Smooth muscle cell (in vitro differentiated cells): ENCODE results near the gene DDC. TPM values are rescaled to one million over a fixed set of nuclear protein-coding genes. Genes with fewer than 3 reads are reported as not detected.

Experiments used
- DNase-seq: peaks from one replicate; lab custom pipeline; 2025; ENCODE audit not compliant: unreplicated experiment; lab: John Stamatoyannopoulos, UW
- H2AFZ ChIP-seq: fragments of 200-600 bp; sonication (generic); 2 replicates; pipeline ENCODE4 v1.6.0; 2016; ENCODE audit warnings: antibody characterized with exemption, low read depth, mild to moderate bottlenecking
- H3F3A ChIP-seq: fragments of 200-600 bp; sonication (generic); 2 replicates; pipeline ENCODE4 v1.6.0; 2017; ENCODE audit warnings: antibody characterized with exemption, low read depth
- H3K27ac ChIP-seq: fragments of 200-600 bp; sonication (generic); 2 replicates; pipeline ENCODE4 v1.5.1; 2016; ENCODE audit warnings: low read depth, mild to moderate bottlenecking
- H3K27me3 ChIP-seq: fragments of 200-600 bp; sonication (generic); 2 replicates; pipeline ENCODE4 v1.6.1; 2016; ENCODE audit warnings: low read depth, mild to moderate bottlenecking
- H3K36me3 ChIP-seq: fragments of 200-600 bp; sonication (generic); 2 replicates; pipeline ENCODE4 v1.5.1; 2016; ENCODE audit warnings: low read depth
- H3K4me1 ChIP-seq: fragments of 200-600 bp; sonication (generic); 2 replicates; pipeline ENCODE4 v1.5.1; 2016; ENCODE audit warnings: low read depth
- H3K4me2 ChIP-seq: fragments of 200-600 bp; sonication (generic); 2 replicates; pipeline ENCODE4 v1.6.0; 2016; ENCODE audit warnings: mild to moderate bottlenecking
- H3K4me3 ChIP-seq: fragments of 200-600 bp; sonication (generic); 2 replicates; pipeline ENCODE4 v1.5.1; 2016; ENCODE audit warnings: mild to moderate bottlenecking
- H3K79me2 ChIP-seq: fragments of 200-600 bp; sonication (generic); 2 replicates; pipeline ENCODE4 v1.6.0; 2016; ENCODE audit warnings: low read depth, mild to moderate bottlenecking
- H3K9ac ChIP-seq: fragments of 200-600 bp; sonication (generic); 2 replicates; pipeline ENCODE4 v1.6.0; 2016; ENCODE audit warnings: low read depth
- H3K9me3 ChIP-seq: fragments of 200-600 bp; sonication (generic); replicated peaks from 2 replicates; pipeline ENCODE4 v1.5.1; 2016; ENCODE audit warnings: low read depth
- H4K20me1 ChIP-seq: fragments of 200-600 bp; sonication (generic); 2 replicates; pipeline ENCODE4 v1.6.0; 2016; ENCODE audit warnings: low read depth
- WGBS: methylation state at CpG from one replicate; pipeline ENCODE4 v1.1.7; 2016; ENCODE audit warnings: low lambda C conversion rate; 5-methylcytosine and 5-hydroxymethylcytosine counted together
- polyA plus RNA-seq: library from polyadenylated mRNA; unstranded; fragments of >200 nt; fragmentation: Nextera tagmentation; extraction: Ambion mirVana; gene quantifications from 2 replicates; pipeline ENCODE4 v1.2.1, GENCODE V29; 2016
- total RNA-seq: library from RNA; depleted of rRNA; stranded (reverse); fragments of >200 nt; gene quantifications from 2 replicates; pipeline ENCODE4 v1.2.3, GENCODE V29; 2014
- TF ChIP-seq, protein P1 (sequence below): fragments of 200-600 bp; sonication (generic); IDR thresholded peaks from 2 replicates; pipeline ENCODE4 v1.5.1; 2017; ENCODE audit warnings: borderline replicate concordance, mild to moderate bottlenecking, antibody characterized with exemption; ENCODE audit not compliant: insufficient read depth, poor library complexity, severe bottlenecking

The DDC gene
- total and polyA plus RNA-seq, 2 experiments from 2014 or later = not detected

- DNase-seq = no peak
- no peaks in the 10 kb centered on the region for H3K36me3 ChIP-seq
- TF ChIP-seq, protein P1, sequence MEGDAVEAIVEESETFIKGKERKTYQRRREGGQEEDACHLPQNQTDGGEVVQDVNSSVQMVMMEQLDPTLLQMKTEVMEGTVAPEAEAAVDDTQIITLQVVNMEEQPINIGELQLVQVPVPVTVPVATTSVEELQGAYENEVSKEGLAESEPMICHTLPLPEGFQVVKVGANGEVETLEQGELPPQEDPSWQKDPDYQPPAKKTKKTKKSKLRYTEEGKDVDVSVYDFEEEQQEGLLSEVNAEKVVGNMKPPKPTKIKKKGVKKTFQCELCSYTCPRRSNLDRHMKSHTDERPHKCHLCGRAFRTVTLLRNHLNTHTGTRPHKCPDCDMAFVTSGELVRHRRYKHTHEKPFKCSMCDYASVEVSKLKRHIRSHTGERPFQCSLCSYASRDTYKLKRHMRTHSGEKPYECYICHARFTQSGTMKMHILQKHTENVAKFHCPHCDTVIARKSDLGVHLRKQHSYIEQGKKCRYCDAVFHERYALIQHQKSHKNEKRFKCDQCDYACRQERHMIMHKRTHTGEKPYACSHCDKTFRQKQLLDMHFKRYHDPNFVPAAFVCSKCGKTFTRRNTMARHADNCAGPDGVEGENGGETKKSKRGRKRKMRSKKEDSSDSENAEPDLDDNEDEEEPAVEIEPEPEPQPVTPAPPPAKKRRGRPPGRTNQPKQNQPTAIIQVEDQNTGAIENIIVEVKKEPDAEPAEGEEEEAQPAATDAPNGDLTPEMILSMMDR = no peak
- H4K20me1 ChIP-seq = no peaks in the 10 kb centered on the region
- H2AFZ ChIP-seq = no peak overlapping the region
- no peaks in the 10 kb centered on the region for H3F3A ChIP-seq
- H3K79me2 ChIP-seq = no peaks in the 10 kb centered on the region
- H3K4me3 ChIP-seq = no peak overlapping the region
- no peaks in the 10 kb centered on the region for H3K27me3 ChIP-seq
- no peak overlapping the region for H3K27ac ChIP-seq
- H3K9ac ChIP-seq = no peak overlapping the region
- 95% methylated on average over 12 of the region's 12 CpGs for WGBS
- no peaks in the 10 kb centered on the region for H3K4me1 ChIP-seq
- no peaks in the 10 kb centered on the region for H3K9me3 ChIP-seq
- no peak overlapping the region for H3K4me2 ChIP-seq
Measured at GRCh38 chr7:50504646-50505546, 60.3 kb downstream of the DDC start.

DNA sequence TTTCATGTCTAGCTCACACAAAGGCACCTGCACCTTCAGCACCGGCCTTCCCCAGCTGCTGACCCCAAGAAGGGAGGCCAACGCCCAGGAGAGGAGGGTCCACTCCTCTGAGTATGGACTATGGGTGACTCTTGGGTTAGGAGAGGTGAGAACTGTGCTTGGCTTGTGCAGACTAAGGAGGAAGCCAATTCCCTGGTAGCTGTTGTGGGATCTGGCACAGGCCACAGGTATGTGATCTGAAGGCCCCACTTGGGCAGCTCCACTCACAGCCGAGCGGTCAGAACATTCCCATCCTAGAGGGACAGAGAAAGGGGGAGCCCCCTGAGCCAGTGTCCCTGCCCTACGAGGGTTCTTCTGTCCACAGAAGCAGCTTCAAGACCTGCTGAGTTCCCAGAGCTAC lies 62.3 kb downstream of the DDC start:
- Histone ChIP-seq H3K4me1 (no peaks in the 10 kb centered on the region), H3K27ac (no peak overlapping the region), H4K20me1 (no peaks in the 10 kb centered on the region), H2AFZ (no peak overlapping the region), H3K9ac (no peak overlapping the region), H3F3A (no peaks in the 10 kb centered on the region), H3K36me3 (no peaks in the 10 kb centered on the region), H3K27me3 (no peaks in the 10 kb centered on the region), H3K9me3 (no peaks in the 10 kb centered on the region), H3K4me3 (no peak overlapping the region), H3K79me2 (no peaks in the 10 kb centered on the region), H3K4me2 (no peak overlapping the region)
- DNase-seq = no peak
- TF ChIP-seq, protein P1 = no peak
- 82% methylated on average over 5 of the region's 5 CpGs for WGBS

DNA sequence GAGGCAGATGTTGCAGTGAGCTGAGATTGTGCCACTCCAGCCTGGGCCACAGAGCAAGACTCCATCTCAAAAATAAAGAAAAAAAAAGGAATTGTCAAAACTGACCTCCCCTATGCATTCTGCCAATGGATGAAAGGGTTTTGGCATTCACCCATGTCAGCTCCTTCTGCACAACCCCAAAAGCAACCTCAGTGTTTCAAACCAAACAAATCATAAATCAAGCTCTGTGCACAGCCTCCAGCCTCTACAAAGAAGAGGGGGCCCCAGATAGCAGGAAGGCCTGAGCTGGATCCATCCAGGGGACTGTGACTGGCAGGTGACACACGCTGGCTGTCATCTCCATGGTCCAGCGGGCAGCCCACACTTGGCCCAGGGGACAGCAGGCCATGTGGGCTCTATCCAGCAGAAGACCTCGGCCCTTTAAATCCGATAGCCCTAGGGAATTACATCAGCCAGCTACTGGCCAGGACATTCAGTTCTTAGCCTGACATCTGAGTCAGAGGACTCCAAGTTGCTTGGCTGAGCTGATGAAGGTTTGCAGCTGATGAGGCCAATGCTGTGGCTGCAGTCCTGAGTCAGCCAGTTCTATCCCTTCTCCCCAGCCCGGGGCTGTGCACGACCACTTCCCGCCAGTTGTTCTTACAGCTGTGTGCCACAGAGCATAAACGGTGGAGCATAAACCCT lies 63.1 kb downstream of the DDC start:
- H3K4me3 ChIP-seq = no peak overlapping the region
- TF ChIP-seq, protein P1 = no peak
- H3K36me3 ChIP-seq = no peaks in the 10 kb centered on the region
- H3F3A ChIP-seq = no peaks in the 10 kb centered on the region
- H4K20me1 ChIP-seq = no peaks in the 10 kb centered on the region
- WGBS = 31% methylated on average over 8 of the region's 8 CpGs
- H3K79me2 ChIP-seq = no peaks in the 10 kb centered on the region
- H3K4me1 ChIP-seq = no peaks in the 10 kb centered on the region
- no peak overlapping the region for H3K9ac ChIP-seq
- H3K4me2 ChIP-seq = no peak overlapping the region
- H3K27me3 ChIP-seq = no peaks in the 10 kb centered on the region
- DNase-seq = no peak
- H3K9me3 ChIP-seq = no peaks in the 10 kb centered on the region
- peak overlapping the region; percentile 60 for H3K27ac ChIP-seq
- no peak overlapping the region for H2AFZ ChIP-seq
